ENCODE data around the gene DAPL1.
"Not testable (repeated sequence)": the region's sequence is repeated elsewhere in the genome, so short reads cannot be mapped to it uniquely, and the experiment has no call there.

DAPL1 gene

GRCh38 chr2:158823486-158824237, 28.5 kb downstream of the DAPL1 start:
- no peak for DNase-seq (ENCODE audit: low read depth)

- no peak for DNase-seq (ENCODE audit: low read depth)
These were observed 29.9 kb downstream of the DAPL1 start for GRCh38 chr2:158825021-158825420.

- DNase-seq (ENCODE audit: low read depth) = no peak
These were observed 31.8 kb downstream of the DAPL1 start for GRCh38 chr2:158826965-158827364.

- no peak for DNase-seq (ENCODE audit: low read depth)
These were observed 33.5 kb downstream of the DAPL1 start for GRCh38 chr2:158828378-158829164.

GRCh38 chr2:158829167-158829566, 34.0 kb downstream of the DAPL1 start:
- no peak for DNase-seq (ENCODE audit: low read depth)

GRCh38 chr2:158830201-158830600, 35.1 kb downstream of the DAPL1 start:
- DNase-seq (ENCODE audit: low read depth) = no peak

GRCh38 chr2:158835431-158835830, 40.3 kb downstream of the DAPL1 start:
- DNase-seq (ENCODE audit: low read depth) = no peak

- no peak for DNase-seq (ENCODE audit: low read depth)
These were observed 42.5 kb downstream of the DAPL1 start for GRCh38 chr2:158837645-158838044.

- DNase-seq (ENCODE audit: low read depth) = no peak
These were observed 46.7 kb downstream of the DAPL1 start for GRCh38 chr2:158841850-158842249.

- DNase-seq (ENCODE audit: low read depth) = no peak
These were observed 50.3 kb downstream of the DAPL1 start for GRCh38 chr2:158845444-158845843.

GRCh38 chr2:158845859-158846258, 50.7 kb downstream of the DAPL1 start:
- no peak for DNase-seq (ENCODE audit: low read depth)

GRCh38 chr2:158847526-158847925, 52.4 kb downstream of the DAPL1 start:
- not testable (repeated sequence) for DNase-seq (ENCODE audit: low read depth)

GRCh38 chr2:158848031-158848970, 53.2 kb downstream of the DAPL1 start:
- DNase-seq (ENCODE audit: low read depth) = not testable (repeated sequence)

- DNase-seq (ENCODE audit: low read depth) = not testable (repeated sequence)
These were observed 65.1 kb downstream of the DAPL1 start for GRCh38 chr2:158860179-158860578.

GRCh38 chr2:158861626-158862025, 66.5 kb downstream of the DAPL1 start:
- not testable (repeated sequence) for DNase-seq (ENCODE audit: low read depth)

- DNase-seq (ENCODE audit: low read depth) = not testable (repeated sequence)
These were observed 70.4 kb downstream of the DAPL1 start for GRCh38 chr2:158865469-158865868.
